SH-SY5Y (cell line): ENCODE measurements around the gene ERV3-1.

ENCODE experiments used
- GATA2 ChIP-seq: IDR thresholded peaks from 2 replicates; pipeline ENCODE4 v1.6.1; 2011; ENCODE audit warnings: mild to moderate bottlenecking, low read depth, low read length
- GATA3 ChIP-seq: IDR thresholded peaks from 2 replicates; pipeline ENCODE4 v1.6.1; 2011; ENCODE audit warnings: low read depth, mild to moderate bottlenecking, low read length, moderate library complexity

DNA sequence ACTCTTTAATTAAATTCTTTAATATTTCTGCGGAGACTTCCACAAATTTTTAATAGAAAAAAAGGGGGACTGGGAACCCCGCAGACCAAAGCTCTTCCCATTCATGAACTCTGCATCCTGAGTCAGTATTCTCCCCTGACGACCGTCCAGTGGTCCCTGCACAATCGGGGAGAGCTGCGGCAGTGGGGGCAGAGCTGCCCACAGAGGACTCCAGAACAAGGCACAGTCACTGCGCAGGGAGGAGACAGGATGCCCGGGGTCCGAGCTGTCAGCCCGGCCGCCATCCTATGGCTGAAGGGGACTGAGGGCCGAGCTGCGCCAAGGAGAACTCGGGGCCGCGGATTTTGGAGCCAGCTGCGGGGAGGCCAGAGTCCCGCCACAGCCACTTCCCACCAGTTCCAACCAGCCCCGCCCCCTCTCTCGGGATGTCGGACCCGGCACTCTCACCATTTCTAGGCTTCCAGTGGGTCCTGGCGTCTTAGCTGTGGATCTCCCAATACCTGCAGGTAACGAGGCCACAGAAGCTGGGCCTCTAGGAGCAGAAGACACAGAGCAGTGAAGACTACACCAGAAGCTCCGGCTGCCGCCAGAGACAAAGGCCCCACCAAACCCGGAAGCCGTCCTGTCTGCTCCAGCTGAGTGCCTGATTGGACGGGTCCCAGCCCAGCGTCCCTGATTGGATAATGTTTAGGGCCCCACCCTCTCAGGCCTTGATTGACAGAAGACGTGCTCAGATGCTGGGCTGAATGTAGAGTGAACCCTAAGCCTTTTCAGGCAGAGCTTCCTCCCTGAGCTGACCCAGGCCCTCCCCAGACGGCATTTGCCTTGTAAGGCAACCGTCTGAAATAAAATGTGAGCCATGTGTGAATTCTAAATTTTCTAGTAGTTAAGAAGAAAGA is at the start of gene ERV3-1:
- no peak for TF ChIP-seq GATA3
- TF ChIP-seq GATA2, result no peak; the same call in 1 of the 2 replicates
